Measurements from ENCODE around the gene CD6. TPM values are rescaled to one million over a fixed set of nuclear protein-coding genes. Genes with fewer than 3 reads are reported as not detected.

The CD6 gene
- total RNA-seq, 3 donors from 2014 or later (not counting 1 experiment from before 2014, with no cell fraction given) = 18.9 to 111 (median 85.6) TPM

DNA sequence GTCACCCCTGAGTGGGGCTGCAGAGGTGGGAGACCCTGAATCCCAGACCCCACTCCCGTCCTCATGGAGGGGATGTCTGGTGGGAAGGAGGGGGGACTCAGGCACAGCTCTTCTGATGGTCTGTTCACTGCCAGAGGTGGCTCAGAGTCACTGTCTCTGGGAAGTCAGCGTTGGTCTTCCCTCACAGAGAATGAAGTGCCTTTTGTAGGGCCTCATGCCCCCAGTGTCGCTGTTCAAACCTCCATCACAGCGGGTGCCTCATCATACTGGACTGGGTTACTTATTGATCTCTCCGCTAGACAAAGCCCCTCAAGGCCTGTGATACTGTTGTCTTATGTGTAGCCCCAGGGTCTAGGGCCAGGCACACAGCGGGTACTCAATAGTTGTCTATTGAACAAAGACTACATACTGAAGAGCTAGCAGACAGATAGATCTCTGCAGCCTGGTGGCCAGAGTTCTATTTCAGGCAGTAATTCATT, 41.3 kb downstream of the CD6 start:
- Mint-ChIP-seq H3K4me1 (peaks cover 0 to 6% of the 10 kb centered on the region in 2 donors), H3K36me3 (no peaks in the 10 kb centered on the region), H3K9me3 (no peaks in the 10 kb centered on the region), H3K4me3 (no peak overlapping the region), H3K27ac (no peak overlapping the region), H3K27me3 (ENCODE audit: low read depth in 2 of 2) (no peaks in the 10 kb centered on the region)
- ATAC-seq (no peak), DNase-seq (no peak)
- no peaks in the 10 kb centered on the region for H3K9me3 ChIP-seq (ENCODE audit: control insufficient read depth, insufficient read depth, low read length)
- H3K4me1 ChIP-seq (ENCODE audit: control insufficient read depth, insufficient read depth, low read length) = peaks cover 14% of the 10 kb centered on the region
- no peak overlapping the region for H3K27ac ChIP-seq (ENCODE audit: low read length)
- TF ChIP-seq CTCF (IDR thresholded peaks at IDR 0.05) = no peak
- WGBS (ENCODE audit: insufficient coverage) = 96% methylated on average over 6 of the region's 6 CpGs
- intact Hi-C loops (cut with micrococcal nuclease) = no loop called here
- H3K4me3 ChIP-seq (ENCODE audit: low read length) = no peak overlapping the region
- H3K36me3 ChIP-seq (ENCODE audit: control insufficient read depth, insufficient read depth, low read length) = peaks cover 4% of the 10 kb centered on the region
- no peaks in the 10 kb centered on the region for H3K27me3 ChIP-seq (ENCODE audit: control insufficient read depth, insufficient read depth, low read length)

DNA sequence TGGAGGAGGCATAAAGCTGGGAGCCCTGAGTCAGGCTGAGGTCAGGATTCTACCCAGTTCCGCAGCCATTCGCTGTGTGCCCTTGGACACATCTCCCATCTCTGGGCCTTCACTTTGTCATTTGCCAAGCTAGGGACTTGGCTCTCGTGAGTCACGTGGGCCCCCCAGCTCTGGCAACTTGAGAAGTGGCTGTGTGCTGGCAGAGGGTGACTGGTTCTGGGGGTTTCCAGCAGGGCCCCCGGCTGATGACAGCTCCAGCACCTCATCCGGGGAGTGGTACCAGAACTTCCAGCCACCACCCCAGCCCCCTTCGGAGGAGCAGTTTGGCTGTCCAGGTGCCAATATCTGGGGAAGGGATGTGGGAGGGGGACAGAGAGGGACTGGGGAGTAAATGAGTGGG, 46.6 kb downstream of the CD6 start:
- no peak for TF ChIP-seq CTCF (IDR thresholded peaks at IDR 0.05)
- Histone ChIP-seq H3K36me3 (ENCODE audit: control insufficient read depth, insufficient read depth, low read length) (no peaks in the 10 kb centered on the region), H3K27ac (ENCODE audit: low read length) (no peak overlapping the region), H3K4me1 (ENCODE audit: control insufficient read depth, insufficient read depth, low read length) (peaks cover 26% of the 10 kb centered on the region), H3K4me3 (ENCODE audit: low read length) (no peak overlapping the region), H3K27me3 (ENCODE audit: control insufficient read depth, insufficient read depth, low read length) (no peaks in the 10 kb centered on the region), H3K9me3 (ENCODE audit: control insufficient read depth, insufficient read depth, low read length) (no peaks in the 10 kb centered on the region)
- H3K9me3 Mint-ChIP-seq = no peaks in the 10 kb centered on the region
- 94% methylated on average over 6 of the region's 7 CpGs for WGBS (ENCODE audit: insufficient coverage)
- no peak for ATAC-seq
- no peaks in the 10 kb centered on the region for H3K36me3 Mint-ChIP-seq
- H3K27me3 Mint-ChIP-seq (ENCODE audit: low read depth in 2 of 2) = peaks cover 0 to 8% of the 10 kb centered on the region in 2 donors
- H3K27ac Mint-ChIP-seq = no peak overlapping the region
- no peak overlapping the region for H3K4me3 Mint-ChIP-seq
- peaks cover 25 to 27% of the 10 kb centered on the region in 2 donors for H3K4me1 Mint-ChIP-seq
- intact Hi-C loops (cut with micrococcal nuclease) = no loop called here
- DNase-seq = peak in 1 of 2 donors; percentile 27

GRCh38 chr11:61019037-61019831, 47.8 kb downstream of the CD6 start:
- no peak overlapping the region for H3K27ac Mint-ChIP-seq
- no peak for TF ChIP-seq CTCF (IDR thresholded peaks at IDR 0.05)
- ATAC-seq = no peak
- Histone ChIP-seq H3K4me3 (ENCODE audit: low read length) (no peak overlapping the region), H3K4me1 (ENCODE audit: control insufficient read depth, insufficient read depth, low read length) (peaks cover 35% of the 10 kb centered on the region), H3K27ac (ENCODE audit: low read length) (no peak overlapping the region), H3K9me3 (ENCODE audit: control insufficient read depth, insufficient read depth, low read length) (no peaks in the 10 kb centered on the region), H3K36me3 (ENCODE audit: control insufficient read depth, insufficient read depth, low read length) (no peaks in the 10 kb centered on the region), H3K27me3 (ENCODE audit: control insufficient read depth, insufficient read depth, low read length) (no peaks in the 10 kb centered on the region)
- intact Hi-C loops (cut with micrococcal nuclease) = no loop called here
- WGBS (ENCODE audit: insufficient coverage) = 96% methylated on average over 19 of the region's 19 CpGs
- no peaks in the 10 kb centered on the region for H3K9me3 Mint-ChIP-seq
- H3K27me3 Mint-ChIP-seq (ENCODE audit: low read depth in 2 of 2) = peaks cover 0 to 8% of the 10 kb centered on the region in 2 donors
- H3K4me1 Mint-ChIP-seq = peaks cover 27 to 31% of the 10 kb centered on the region in 2 donors
- no peak for DNase-seq
- no peak overlapping the region for H3K4me3 Mint-ChIP-seq
- H3K36me3 Mint-ChIP-seq = no peaks in the 10 kb centered on the region
